HG02852 (cell line): ENCODE results near the gene EML6.

ENCODE experiments used
- ATAC-seq: cut with Tn5 transposase; IDR thresholded peaks from one replicate; pipeline ENCODE4 v1.9.1; 2021; ENCODE audit warnings: mild to moderate bottlenecking, moderate library complexity; ENCODE audit not compliant: unreplicated experiment

EML6 gene

DNA sequence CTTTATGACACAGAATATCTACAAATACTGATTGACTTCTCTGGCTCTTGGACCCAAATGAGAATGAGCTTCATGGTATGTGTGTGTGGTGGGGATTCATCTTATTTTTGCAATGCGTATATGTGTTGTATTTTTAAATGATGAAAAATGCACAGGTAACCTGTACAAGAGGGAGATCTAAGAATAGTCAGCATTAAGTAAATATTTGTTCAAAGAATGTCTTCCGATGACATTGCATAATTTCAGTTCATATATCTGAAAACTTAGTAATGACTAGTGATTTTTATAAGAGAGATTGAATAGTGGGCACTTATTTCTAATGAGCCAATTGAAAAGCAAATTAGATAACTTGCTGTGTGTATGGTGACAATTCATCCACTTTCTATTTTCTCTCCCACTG lies 66.4 kb downstream of the EML6 start:
- no peak for ATAC-seq

DNA sequence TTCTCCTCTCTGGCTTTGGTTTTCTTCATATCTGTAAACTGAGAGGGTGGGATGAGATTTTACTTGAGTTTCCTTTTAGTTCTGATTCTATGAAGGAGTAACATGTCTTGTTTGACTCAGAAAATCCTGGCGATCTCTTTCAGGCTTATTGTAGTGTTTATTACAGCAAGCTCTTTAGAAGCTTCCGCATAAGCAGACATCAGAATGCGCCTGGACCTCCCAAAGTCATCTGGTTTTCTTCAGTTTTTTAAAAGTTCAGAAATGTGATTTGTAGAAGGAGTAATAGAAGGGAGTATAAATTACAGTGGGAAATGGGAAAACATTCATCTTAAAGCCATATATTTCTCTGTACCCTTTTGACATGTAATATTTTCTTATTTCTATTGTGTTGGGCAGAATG lies 68.4 kb downstream of the EML6 start:
- ATAC-seq = no peak

GRCh38 chr2:54797307-54797706 lies 73.8 kb downstream of the EML6 start:
- ATAC-seq = no peak

- no peak for ATAC-seq
These were observed 77.9 kb downstream of the EML6 start for GRCh38 chr2:54801352-54801751.

- ATAC-seq = no peak
These were observed 80.6 kb downstream of the EML6 start for GRCh38 chr2:54803783-54804751.

DNA sequence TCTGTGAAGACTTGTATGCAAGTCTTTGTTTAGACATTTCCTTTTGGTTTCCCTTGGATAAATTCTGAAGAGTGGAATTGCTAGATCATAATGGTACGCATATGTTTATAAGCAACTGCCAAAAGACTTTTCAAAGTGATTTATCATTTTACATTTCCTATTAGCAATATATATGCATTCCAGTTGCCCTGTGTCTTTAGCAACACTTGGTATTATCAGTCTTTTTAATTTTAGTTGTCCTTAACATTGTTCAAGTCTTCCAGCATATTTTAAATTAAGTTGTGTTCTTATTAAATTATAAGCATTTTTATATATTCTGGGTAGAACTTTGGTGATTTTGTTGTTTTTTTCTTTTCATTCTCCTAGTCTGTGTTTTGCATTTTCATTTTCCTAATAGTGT lies 81.8 kb downstream of the EML6 start:
- no peak for ATAC-seq

DNA sequence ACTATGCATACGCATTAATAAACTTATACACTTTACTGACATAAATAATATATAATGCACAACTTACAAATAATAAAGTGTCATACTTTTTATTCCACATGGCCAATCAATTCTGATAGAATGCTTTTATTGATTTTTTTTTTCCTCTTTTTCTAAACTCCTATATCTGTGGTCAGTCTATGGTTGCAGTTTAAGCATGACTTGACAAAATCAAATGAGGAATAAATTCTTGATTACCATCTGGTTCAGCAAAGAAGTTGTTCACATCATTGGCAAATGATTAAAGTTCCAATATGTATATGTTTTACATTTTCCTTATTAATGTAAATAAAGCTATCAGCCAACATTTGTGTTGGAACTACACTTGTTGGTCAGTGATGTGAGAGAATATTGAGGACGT lies 83.5 kb downstream of the EML6 start:
- ATAC-seq = no peak

GRCh38 chr2:54808661-54809060 lies 85.2 kb downstream of the EML6 start:
- ATAC-seq = no peak

DNA sequence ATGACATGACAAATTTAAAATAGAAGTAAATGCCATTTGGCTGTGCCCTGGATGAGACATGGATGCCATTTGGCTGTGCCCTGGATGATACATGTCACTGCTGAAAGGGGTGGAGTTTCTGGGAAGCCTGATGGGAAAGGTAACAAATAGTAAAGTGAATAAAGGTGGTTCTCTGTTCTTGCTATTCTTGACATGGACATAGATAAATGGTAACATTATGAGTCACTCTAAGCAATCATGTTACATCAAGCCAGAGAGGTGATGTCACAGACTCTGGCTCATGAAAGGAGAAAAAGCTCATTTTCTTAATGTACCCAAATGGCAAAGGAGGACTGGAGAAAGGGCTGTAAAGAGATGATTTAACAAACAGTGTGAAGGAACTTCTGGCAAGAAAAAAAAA lies 86.4 kb downstream of the EML6 start:
- ATAC-seq = no peak

GRCh38 chr2:54810246-54810645 lies 86.8 kb downstream of the EML6 start:
- no peak for ATAC-seq

- no peak for ATAC-seq
These were observed 90.1 kb downstream of the EML6 start for GRCh38 chr2:54813584-54813983.

- ATAC-seq = no peak
These were observed 91.1 kb downstream of the EML6 start for GRCh38 chr2:54814389-54815147.

DNA sequence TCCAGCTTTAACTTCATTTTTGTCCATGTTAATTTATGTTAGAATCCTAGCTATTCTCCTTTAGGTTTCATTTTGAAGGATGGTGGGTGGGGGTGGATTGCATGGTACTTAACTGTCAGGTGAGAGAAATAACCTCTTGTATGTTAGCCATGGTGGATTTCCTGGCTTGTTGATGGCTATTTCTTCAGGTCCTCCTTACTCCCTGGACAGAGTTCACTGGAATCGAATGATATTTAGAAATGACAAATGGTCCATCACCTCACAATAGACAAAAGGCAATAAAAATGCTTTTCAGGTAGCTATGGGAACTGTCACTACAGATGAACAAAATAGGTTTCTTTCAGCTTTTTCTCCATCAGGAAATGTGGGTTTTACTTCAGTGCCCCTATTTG lies 91.7 kb downstream of the EML6 start:
- ATAC-seq = no peak

GRCh38 chr2:54818226-54818625 lies 94.8 kb downstream of the EML6 start:
- no peak for ATAC-seq

- ATAC-seq = no peak
These were observed 97.1 kb downstream of the EML6 start for GRCh38 chr2:54820558-54820957.

- ATAC-seq = no peak
These were observed 101.1 kb downstream of the EML6 start for GRCh38 chr2:54824567-54824966.

- ATAC-seq = no peak
These were observed 107.1 kb downstream of the EML6 start for GRCh38 chr2:54830546-54830945.

GRCh38 chr2:54831480-54831879 lies 108.0 kb downstream of the EML6 start:
- no peak for ATAC-seq

- ATAC-seq = no peak
These were observed 111.3 kb downstream of the EML6 start for GRCh38 chr2:54834721-54835120.

GRCh38 chr2:54836477-54836876 lies 113.0 kb downstream of the EML6 start:
- ATAC-seq = no peak

DNA sequence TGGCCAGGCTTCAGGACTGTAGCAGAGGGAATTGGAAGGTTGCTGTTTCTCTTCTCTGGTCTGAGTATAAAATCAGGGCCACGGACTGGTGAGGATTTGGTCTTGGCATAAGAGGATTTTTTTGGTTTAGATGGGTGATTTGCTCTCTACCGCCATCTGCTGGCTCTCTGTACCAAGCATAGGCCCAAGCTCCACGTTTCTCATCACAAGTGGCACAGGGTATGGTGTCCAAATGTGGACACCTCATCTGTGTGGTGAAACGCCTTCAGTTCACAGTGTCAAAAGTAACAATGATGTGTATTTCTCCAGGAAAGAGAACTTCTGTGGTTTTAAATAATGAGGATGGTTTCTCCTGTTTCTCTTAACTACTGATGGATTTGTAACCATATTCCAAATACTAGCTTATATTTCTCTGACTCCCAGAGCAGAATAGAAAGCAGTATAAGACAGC lies 115.1 kb downstream of the EML6 start:
- ATAC-seq = peak; percentile 72
